ENCODE results near the gene ARMS2.

The ARMS2 gene

DNA sequence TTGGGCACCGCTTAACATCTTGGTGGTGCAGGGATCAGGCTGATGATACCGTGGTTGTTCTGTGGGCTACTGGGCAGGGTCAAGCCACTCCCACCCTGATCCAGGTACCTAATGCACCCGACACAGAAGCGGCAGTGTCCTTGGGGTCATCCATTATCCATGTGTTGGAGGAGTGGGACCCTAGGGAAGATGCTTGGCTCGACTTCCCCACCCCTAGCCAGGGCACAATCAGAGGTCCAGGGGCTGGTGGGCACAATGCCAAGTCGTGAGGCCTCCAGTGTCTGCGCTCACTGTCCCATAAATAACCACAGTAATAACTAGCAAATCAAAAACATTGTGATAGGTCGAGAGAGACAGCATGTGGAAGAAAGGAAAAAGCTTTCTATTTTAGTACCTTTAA lies 44.6 kb downstream of the ARMS2 start:
- H2BK120ac ChIP-seq (ENCODE audit: low read depth, low read length), result no peak overlapping the region
- no peaks in the 10 kb centered on the region for H3K79me1 ChIP-seq (ENCODE audit: low read depth, low read length)
- H3K27me3 ChIP-seq (ENCODE audit: control insufficient read depth in 3 of 3, insufficient read depth in 3 of 3, low read depth in 1 of 3, low read length in 3 of 3), result no peaks in the 10 kb centered on the region
- no peak overlapping the region for H3K9ac ChIP-seq (ENCODE audit: low read depth, low read length, poor library complexity)
- H3K23ac ChIP-seq (ENCODE audit: low read depth, low read length, poor library complexity), result no peak overlapping the region
- no peak overlapping the region for H2BK5ac ChIP-seq (ENCODE audit: low read length)
- WGBS, 2 donors (ENCODE audit: extremely low coverage in 2 of 2, insufficient read length in 2 of 2, insufficient replicate concordance in 1 of 2), result no CpG with 5 or more reads among the region's 8 CpGs
- no peak overlapping the region for H3K4me2 ChIP-seq (ENCODE audit: insufficient read depth, low read length, poor library complexity, severe bottlenecking)
- H2AFZ ChIP-seq (ENCODE audit: low read length), result no peak overlapping the region
- H3K27ac ChIP-seq (replicated peaks; ENCODE audit: low read length), result no peak overlapping the region
- no peak overlapping the region for H4K91ac ChIP-seq (ENCODE audit: low read depth, low read length, poor library complexity)
- H3K36me3 ChIP-seq (replicated peaks in 1 of 2; ENCODE audit: control insufficient read depth in 2 of 2, insufficient read depth in 2 of 2, low read length in 2 of 2), result no peaks in the 10 kb centered on the region
- H2AK5ac ChIP-seq (ENCODE audit: low read depth, low read length), result no peak overlapping the region
- no peak overlapping the region for H2BK15ac ChIP-seq (ENCODE audit: low read length)
- no peak overlapping the region for H2BK12ac ChIP-seq (ENCODE audit: low read length)
- no peak for DNase-seq (ENCODE audit: low spot score)
- H3K18ac ChIP-seq (ENCODE audit: low read length), result no peak overlapping the region
- no peaks in the 10 kb centered on the region for H3K9me3 ChIP-seq (replicated peaks in 1 of 2; ENCODE audit: control insufficient read depth in 2 of 2, insufficient read depth in 1 of 2, low read depth in 1 of 2, low read length in 2 of 2)
- H3K4me1 ChIP-seq (ENCODE audit: control insufficient read depth in 2 of 2, insufficient read depth in 1 of 2, low read depth in 1 of 2, low read length in 2 of 2), result peaks cover 0 to 2% of the 10 kb centered on the region in 2 donors
- no peak overlapping the region for H3K14ac ChIP-seq (ENCODE audit: low read length)
- no peak overlapping the region for H3K4ac ChIP-seq (ENCODE audit: low read length)
- no peak overlapping the region for H3K4me3 ChIP-seq (ENCODE audit: low read length in 2 of 2)
- H4K8ac ChIP-seq (ENCODE audit: low read depth, low read length), result no peak overlapping the region

DNA sequence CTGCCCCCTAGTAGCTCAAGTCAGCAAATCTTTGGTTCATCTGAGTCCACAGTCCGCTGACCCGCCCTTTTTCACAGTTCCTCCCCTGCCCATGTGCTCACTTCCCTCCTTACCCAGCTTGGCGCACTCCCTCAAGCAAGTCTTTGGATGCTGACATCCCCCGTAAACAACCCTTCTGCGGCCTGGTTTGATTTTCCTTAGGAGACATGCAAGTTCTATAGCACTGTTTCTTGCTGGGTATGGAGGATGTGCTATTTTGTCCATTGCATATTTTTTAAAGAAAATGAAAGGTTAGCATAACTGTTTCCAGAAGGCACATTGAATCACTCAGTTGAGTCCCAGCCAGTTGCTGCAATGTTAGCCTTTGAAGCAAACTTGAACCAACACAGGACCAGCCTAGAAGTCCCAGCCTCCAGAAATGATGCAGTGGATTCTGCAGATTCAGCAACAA lies 45.1 kb downstream of the ARMS2 start:
- no peak overlapping the region for H3K14ac ChIP-seq (ENCODE audit: low read length)
- no peaks in the 10 kb centered on the region for H3K36me3 ChIP-seq (replicated peaks in 1 of 2; ENCODE audit: control insufficient read depth in 2 of 2, insufficient read depth in 2 of 2, low read length in 2 of 2)
- H3K4ac ChIP-seq (ENCODE audit: low read length), result no peak overlapping the region
- H2BK12ac ChIP-seq (ENCODE audit: low read length), result no peak overlapping the region
- H4K91ac ChIP-seq (ENCODE audit: low read depth, low read length, poor library complexity), result no peak overlapping the region
- no peak overlapping the region for H3K9ac ChIP-seq (ENCODE audit: low read depth, low read length, poor library complexity)
- no peak overlapping the region for H3K4me3 ChIP-seq (ENCODE audit: low read length in 2 of 2)
- WGBS, 2 donors (ENCODE audit: extremely low coverage in 2 of 2, insufficient read length in 2 of 2, insufficient replicate concordance in 1 of 2), result no CpG with 5 or more reads among the region's 5 CpGs
- no peak overlapping the region for H2AK5ac ChIP-seq (ENCODE audit: low read depth, low read length)
- peaks cover 0 to 2% of the 10 kb centered on the region in 2 donors for H3K4me1 ChIP-seq (ENCODE audit: control insufficient read depth in 2 of 2, insufficient read depth in 1 of 2, low read depth in 1 of 2, low read length in 2 of 2)
- no peak for DNase-seq (ENCODE audit: low spot score)
- H3K79me1 ChIP-seq (ENCODE audit: low read depth, low read length), result no peaks in the 10 kb centered on the region
- no peak overlapping the region for H2BK15ac ChIP-seq (ENCODE audit: low read length)
- H4K8ac ChIP-seq (ENCODE audit: low read depth, low read length), result no peak overlapping the region
- no peak overlapping the region for H2AFZ ChIP-seq (ENCODE audit: low read length)
- no peaks in the 10 kb centered on the region for H3K9me3 ChIP-seq (replicated peaks in 1 of 2; ENCODE audit: control insufficient read depth in 2 of 2, insufficient read depth in 1 of 2, low read depth in 1 of 2, low read length in 2 of 2)
- H3K18ac ChIP-seq (ENCODE audit: low read length), result no peak overlapping the region
- no peak overlapping the region for H3K4me2 ChIP-seq (ENCODE audit: insufficient read depth, low read length, poor library complexity, severe bottlenecking)
- no peak overlapping the region for H2BK120ac ChIP-seq (ENCODE audit: low read depth, low read length)
- H3K27ac ChIP-seq (replicated peaks; ENCODE audit: low read length), result no peak overlapping the region
- H3K23ac ChIP-seq (ENCODE audit: low read depth, low read length, poor library complexity), result no peak overlapping the region
- no peak overlapping the region for H2BK5ac ChIP-seq (ENCODE audit: low read length)
- no peaks in the 10 kb centered on the region for H3K27me3 ChIP-seq (ENCODE audit: control insufficient read depth in 3 of 3, insufficient read depth in 3 of 3, low read depth in 1 of 3, low read length in 3 of 3)

DNA sequence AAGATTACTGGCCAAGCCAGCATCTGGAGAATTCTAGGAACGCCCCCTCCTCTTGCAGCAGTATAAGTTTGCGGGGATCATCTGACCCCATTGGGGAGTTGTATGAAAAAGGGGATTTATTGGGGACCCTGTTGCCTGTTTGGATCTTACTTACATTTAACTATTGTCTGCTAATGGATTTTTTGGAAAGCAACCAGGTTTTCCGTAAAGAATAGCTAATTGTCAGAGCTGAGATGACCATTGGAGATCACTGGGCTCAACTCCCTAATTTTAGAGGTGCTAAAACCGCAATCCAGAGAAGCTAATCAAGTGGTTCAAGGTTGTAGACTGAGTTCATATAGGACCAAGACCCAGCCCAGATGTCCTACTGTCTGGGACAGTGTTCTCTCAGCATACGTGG lies 45.7 kb downstream of the ARMS2 start:
- no peak overlapping the region for H3K4me3 ChIP-seq (ENCODE audit: low read length in 2 of 2)

DNA sequence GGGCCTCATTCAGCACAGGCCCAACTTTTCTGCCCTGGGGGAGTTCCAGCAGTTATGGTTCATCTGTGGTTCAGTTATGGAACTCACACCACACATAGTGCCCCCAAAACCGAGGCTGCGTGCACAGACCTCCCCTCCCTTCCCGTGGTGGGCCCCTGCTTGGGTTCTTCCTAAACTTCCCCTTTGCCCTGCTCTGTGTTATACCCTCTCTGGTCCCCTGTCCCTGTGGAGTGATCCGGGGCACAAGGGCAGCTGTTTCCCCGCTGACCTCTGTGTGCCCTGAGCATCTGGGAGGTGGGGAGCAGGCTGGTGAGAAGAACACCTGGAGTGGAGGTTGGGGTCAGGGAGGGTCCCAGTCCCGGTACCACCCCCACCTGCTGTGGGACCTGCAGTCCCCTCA lies 46.3 kb downstream of the ARMS2 start:
- H2AK5ac ChIP-seq (ENCODE audit: low read depth, low read length), result peak overlapping the region; percentile 58
- H3K4me2 ChIP-seq (ENCODE audit: insufficient read depth, low read length, poor library complexity, severe bottlenecking), result no peak overlapping the region
- H3K9ac ChIP-seq (ENCODE audit: low read depth, low read length, poor library complexity), result peak overlapping the region; percentile 46
- no peak overlapping the region for H3K4ac ChIP-seq (ENCODE audit: low read length)
- WGBS, 2 donors (ENCODE audit: extremely low coverage in 2 of 2, insufficient read length in 2 of 2, insufficient replicate concordance in 1 of 2), result no CpG with 5 or more reads among the region's 6 CpGs
- H3K4me3 ChIP-seq (ENCODE audit: low read length in 2 of 2), result no peak overlapping the region
- H3K14ac ChIP-seq (ENCODE audit: low read length), result peak overlapping the region; percentile 56
- peak overlapping the region; percentile 13 for H2BK15ac ChIP-seq (ENCODE audit: low read length)
- no peaks in the 10 kb centered on the region for H3K79me1 ChIP-seq (ENCODE audit: low read depth, low read length)
- H3K18ac ChIP-seq (ENCODE audit: low read length), result no peak overlapping the region
- peak overlapping the region; percentile 58 for H4K8ac ChIP-seq (ENCODE audit: low read depth, low read length)
- no peak overlapping the region for H2AFZ ChIP-seq (ENCODE audit: low read length)
- H3K27ac ChIP-seq (replicated peaks; ENCODE audit: low read length), result no peak overlapping the region
- H2BK12ac ChIP-seq (ENCODE audit: low read length), result no peak overlapping the region
- H3K36me3 ChIP-seq (replicated peaks in 1 of 2; ENCODE audit: control insufficient read depth in 2 of 2, insufficient read depth in 2 of 2, low read length in 2 of 2), result no peaks in the 10 kb centered on the region
- no peak overlapping the region for H3K23ac ChIP-seq (ENCODE audit: low read depth, low read length, poor library complexity)
- H3K9me3 ChIP-seq (replicated peaks in 1 of 2; ENCODE audit: control insufficient read depth in 2 of 2, insufficient read depth in 1 of 2, low read depth in 1 of 2, low read length in 2 of 2), result no peaks in the 10 kb centered on the region
- H2BK5ac ChIP-seq (ENCODE audit: low read length), result peak overlapping the region; percentile 49
- H4K91ac ChIP-seq (ENCODE audit: low read depth, low read length, poor library complexity), result no peak overlapping the region
- H2BK120ac ChIP-seq (ENCODE audit: low read depth, low read length), result no peak overlapping the region
- H3K27me3 ChIP-seq (ENCODE audit: control insufficient read depth in 3 of 3, insufficient read depth in 3 of 3, low read depth in 1 of 3, low read length in 3 of 3), result no peaks in the 10 kb centered on the region
- no peaks in the 10 kb centered on the region for H3K4me1 ChIP-seq (ENCODE audit: control insufficient read depth in 2 of 2, insufficient read depth in 1 of 2, low read depth in 1 of 2, low read length in 2 of 2)
- no peak for DNase-seq (ENCODE audit: low spot score)

More for the DNA sequence above, 45.7 kb downstream of the ARMS2 start:
- H3K14ac ChIP-seq (ENCODE audit: low read length), result no peak overlapping the region
- H3K36me3 ChIP-seq (replicated peaks in 1 of 2; ENCODE audit: control insufficient read depth in 2 of 2, insufficient read depth in 2 of 2, low read length in 2 of 2), result no peaks in the 10 kb centered on the region
- no peak overlapping the region for H2BK5ac ChIP-seq (ENCODE audit: low read length)
- H3K18ac ChIP-seq (ENCODE audit: low read length), result no peak overlapping the region
- DNase-seq (ENCODE audit: low spot score), result no peak
- no peaks in the 10 kb centered on the region for H3K27me3 ChIP-seq (ENCODE audit: control insufficient read depth in 3 of 3, insufficient read depth in 3 of 3, low read depth in 1 of 3, low read length in 3 of 3)
- H2BK12ac ChIP-seq (ENCODE audit: low read length), result no peak overlapping the region
- H4K8ac ChIP-seq (ENCODE audit: low read depth, low read length), result no peak overlapping the region
- no peak overlapping the region for H2BK120ac ChIP-seq (ENCODE audit: low read depth, low read length)
- no peak overlapping the region for H3K4ac ChIP-seq (ENCODE audit: low read length)
- H3K4me1 ChIP-seq (ENCODE audit: control insufficient read depth in 2 of 2, insufficient read depth in 1 of 2, low read depth in 1 of 2, low read length in 2 of 2), result no peaks in the 10 kb centered on the region
- no peak overlapping the region for H2BK15ac ChIP-seq (ENCODE audit: low read length)
- peak overlapping the region; percentile 58 for H2AK5ac ChIP-seq (ENCODE audit: low read depth, low read length)
- no peak overlapping the region for H3K9ac ChIP-seq (ENCODE audit: low read depth, low read length, poor library complexity)
- no peak overlapping the region for H2AFZ ChIP-seq (ENCODE audit: low read length)
- H3K9me3 ChIP-seq (replicated peaks in 1 of 2; ENCODE audit: control insufficient read depth in 2 of 2, insufficient read depth in 1 of 2, low read depth in 1 of 2, low read length in 2 of 2), result no peaks in the 10 kb centered on the region
- no peak overlapping the region for H4K91ac ChIP-seq (ENCODE audit: low read depth, low read length, poor library complexity)
- WGBS, 2 donors (ENCODE audit: extremely low coverage in 2 of 2, insufficient read length in 2 of 2, insufficient replicate concordance in 1 of 2), result no CpG with 5 or more reads among the region's 5 CpGs
- H3K4me2 ChIP-seq (ENCODE audit: insufficient read depth, low read length, poor library complexity, severe bottlenecking), result no peak overlapping the region
- H3K79me1 ChIP-seq (ENCODE audit: low read depth, low read length), result no peaks in the 10 kb centered on the region
- no peak overlapping the region for H3K23ac ChIP-seq (ENCODE audit: low read depth, low read length, poor library complexity)
- H3K27ac ChIP-seq (replicated peaks; ENCODE audit: low read length), result no peak overlapping the region

Data from neuronal stem cell (in vitro differentiated cells).